ENCODE measurements around the gene MTFR1L. TPM values are rescaled to one million over a fixed set of nuclear protein-coding genes. Genes with fewer than 3 reads are reported as not detected.

The MTFR1L gene
- polyA plus RNA-seq, 1 of the 3 experiments (the other 2 are of a cell fraction) = 53.6 TPM

- Histone ChIP-seq H3K79me2 (ENCODE audit: insufficient read depth) (no peaks in the 10 kb centered on the region), H3F3A (replicated peaks; ENCODE audit: insufficient read depth) (no peaks in the 10 kb centered on the region), H3K9ac (no peak overlapping the region), H4K20me1 (ENCODE audit: insufficient read depth) (no peaks in the 10 kb centered on the region), H2AFZ (ENCODE audit: low read depth) (no peak overlapping the region), H3K4me3 (ENCODE audit: low read depth in 2 of 2, low read length in 1 of 2) (no peak overlapping the region), H3K4me1 (ENCODE audit: control insufficient read depth in 1 of 2, insufficient read depth in 2 of 2, low read depth in 1 of 2, low read length in 1 of 2) (peaks cover 6 to 22% of the 10 kb centered on the region in 2 experiments; a peak in 1 of 4 replicates), H3K9me3 (no peaks in the 10 kb centered on the region), H3K9me2 (no peaks in the 10 kb centered on the region), H3K36me3 (replicated peaks in 1 of 2; ENCODE audit: control insufficient read depth in 1 of 2, insufficient read depth in 2 of 2, low read length in 1 of 2) (peaks cover 0 to 42% of the 10 kb centered on the region in 2 experiments), H3K27ac (ENCODE audit: low read depth in 2 of 2, low read length in 1 of 2) (no peak overlapping the region), H3K27me3 (ENCODE audit: insufficient read depth) (no peaks in the 10 kb centered on the region), H3K4me2 (no peak overlapping the region)
- POLR2A ChIA-PET = interaction anchor here (1.0 kb wide), 1 partner anchor 205 kb away, joined by 3 read pairs; no protein-coding TSS in a partner anchor
- TF ChIP-seq USF2 (IDR thresholded peaks at IDR 0.05; ENCODE audit: borderline replicate concordance, low read depth, low read length) (no peak), RFX5 (IDR thresholded peaks at IDR 0.05; ENCODE audit: low read length) (no peak), IRF3 (IDR thresholded peaks at IDR 0.05; ENCODE audit: low read depth, low read length) (no peak), RAD21 (IDR thresholded peaks at IDR 0.05; ENCODE audit: low read length) (no peak), CHD2 (IDR thresholded peaks at IDR 0.05; ENCODE audit: low read length, partially characterized antibody) (no peak)
- 92% methylated on average over 10 of the region's 24 CpGs for WGBS (ENCODE audit: low lambda C conversion rate)
- CTCF ChIA-PET = interaction anchor here (1.2 to 1.6 kb wide), 2 partner anchors 184 to 206 kb away, joined by 3 to 5 read pairs; partner anchors contain the start of gene PAFAH2
- no peak for DNase-seq
Observed at GRCh38 chr1:25813734-25814471, 5.9 kb upstream of the MTFR1L start.

GRCh38 chr1:25814549-25815087 is 5.1 kb upstream of the MTFR1L start:
- Histone ChIP-seq H3K9ac (no peak overlapping the region), H2AFZ (ENCODE audit: low read depth) (no peak overlapping the region), H3K9me2 (no peaks in the 10 kb centered on the region), H3K4me3 (ENCODE audit: low read depth in 2 of 2, low read length in 1 of 2) (no peak overlapping the region), H4K20me1 (ENCODE audit: insufficient read depth) (no peaks in the 10 kb centered on the region), H3K36me3 (replicated peaks in 1 of 2; ENCODE audit: control insufficient read depth in 1 of 2, insufficient read depth in 2 of 2, low read length in 1 of 2) (peaks cover 0 to 35% of the 10 kb centered on the region in 2 experiments), H3K4me1 (ENCODE audit: control insufficient read depth in 1 of 2, insufficient read depth in 2 of 2, low read depth in 1 of 2, low read length in 1 of 2) (peaks cover 8 to 23% of the 10 kb centered on the region in 2 experiments; a peak in 1 of 4 replicates), H3F3A (replicated peaks; ENCODE audit: insufficient read depth) (no peaks in the 10 kb centered on the region), H3K79me2 (ENCODE audit: insufficient read depth) (no peaks in the 10 kb centered on the region), H3K27ac (ENCODE audit: low read depth in 2 of 2, low read length in 1 of 2) (no peak overlapping the region), H3K4me2 (no peak overlapping the region), H3K9me3 (no peaks in the 10 kb centered on the region), H3K27me3 (ENCODE audit: insufficient read depth) (no peaks in the 10 kb centered on the region)
- ChIA-PET CTCF (interaction anchor here (0.6 to 1.6 kb wide), 5 partner anchors 56 to 206 kb away, joined by 3 to 5 read pairs (median 3); partner anchors contain the start of gene PAFAH2), POLR2A (interaction anchor here (1.0 kb wide), 1 partner anchor 206 kb away, joined by 3 read pairs; no protein-coding TSS in a partner anchor)
- no peak for DNase-seq
- 92% methylated on average over 7 of the region's 7 CpGs for whole genome bisulfite sequencing (ENCODE audit: low lambda C conversion rate)
- TF ChIP-seq RAD21 (IDR thresholded peaks at IDR 0.05; ENCODE audit: low read length) = no peak
- TF ChIP-seq EP300 (IDR thresholded peaks at IDR 0.05; ENCODE audit: borderline replicate concordance in 1 of 2, low read depth in 1 of 2, low read length in 1 of 2) = no peak
- no peak for TF ChIP-seq JUND (IDR thresholded peaks at IDR 0.05)
- no peak for TF ChIP-seq RCOR1 (IDR thresholded peaks at IDR 0.05; ENCODE audit: low read length)
- TF ChIP-seq RXRA (IDR thresholded peaks at IDR 0.05; ENCODE audit: borderline replicate concordance, low read depth) = no peak
- TF ChIP-seq MXI1 (IDR thresholded peaks at IDR 0.05; ENCODE audit: low read depth, low read length) = no peak
- TF ChIP-seq IRF3 (IDR thresholded peaks at IDR 0.05; ENCODE audit: low read depth, low read length) = no peak
- no peak for TF ChIP-seq FOSL2 (IDR thresholded peaks at IDR 0.05; ENCODE audit: borderline replicate concordance, low read depth)
- no peak for TF ChIP-seq ZBTB33 (IDR thresholded peaks at IDR 0.05; ENCODE audit: borderline replicate concordance, low read depth)
- TF ChIP-seq SIN3A (IDR thresholded peaks at IDR 0.05; ENCODE audit: borderline replicate concordance, low read depth, low read length) = no peak
- no peak for TF ChIP-seq NFIC (IDR thresholded peaks at IDR 0.05; ENCODE audit: borderline replicate concordance)
- TF ChIP-seq USF2 (IDR thresholded peaks at IDR 0.05; ENCODE audit: borderline replicate concordance, low read depth, low read length) = no peak
- TF ChIP-seq GATA2 (CRISPR knock-in tag; IDR thresholded peaks at IDR 0.05) = no peak
- no peak for TF ChIP-seq MAX (IDR thresholded peaks at IDR 0.05; ENCODE audit: low read depth)
- no peak for TF ChIP-seq GABPA (IDR thresholded peaks at IDR 0.05; ENCODE audit: low read depth)
- no peak for TF ChIP-seq TAF1 (IDR thresholded peaks at IDR 0.05; ENCODE audit: borderline replicate concordance, low read depth, low read length)
